Neural cell (in vitro differentiated cells): ENCODE results near the gene ALK. TPM values are rescaled to one million over a fixed set of nuclear protein-coding genes. Genes with fewer than 3 reads are reported as not detected.

Experiments
- H2AFZ ChIP-seq: fragments of 200-600, 300-800 bp; sonication (generic), shearing (Covaris generic); 2 replicates; pipeline ENCODE4 v1.6.0; 2014; ENCODE audit warnings: low read depth, mild to moderate bottlenecking, antibody characterized with exemption, low read length, moderate library complexity
- H3F3A ChIP-seq: fragments of 200-600 bp; shearing (Covaris generic); 2 replicates; pipeline ENCODE4 v1.6.1; 2016; ENCODE audit warnings: mild to moderate bottlenecking, moderate library complexity, mixed read lengths, antibody characterized with exemption, low read length; ENCODE audit not compliant: insufficient read depth, poor library complexity, severe bottlenecking
- H3K27ac ChIP-seq: fragments of 200-600, 300-800 bp; sonication (generic), shearing (Covaris generic); 2 replicates; pipeline ENCODE4 v1.5.1; 2014; ENCODE audit warnings: mild to moderate bottlenecking, low read length, moderate library complexity
- H3K27me3 ChIP-seq: fragments of 300-800, 200-600 bp; sonication (generic), shearing (Covaris generic); 2 replicates; pipeline ENCODE4 v1.6.0; 2014; ENCODE audit warnings: mild to moderate bottlenecking, low read depth, low read length, moderate library complexity; ENCODE audit not compliant: insufficient read depth
- H3K36me3 ChIP-seq: fragments of 300-800, 200-600 bp; sonication (generic), shearing (Covaris generic); 2 replicates; pipeline ENCODE4 v1.5.1; 2014; ENCODE audit warnings: mild to moderate bottlenecking, antibody characterized with exemption, low read length, moderate library complexity; ENCODE audit not compliant: insufficient read depth
- H3K4me2 ChIP-seq: fragments of 300-800, 200-600 bp; sonication (generic), shearing (Covaris generic); 2 replicates; pipeline ENCODE4 v1.6.0; 2014; ENCODE audit warnings: mild to moderate bottlenecking, low read length
- H3K4me3 ChIP-seq: fragments of 300-800, 200-600 bp; sonication (generic), shearing (Covaris generic); 2 replicates; pipeline ENCODE4 v1.5.1; 2014; ENCODE audit warnings: mild to moderate bottlenecking, low read length, moderate library complexity
- H3K79me2 ChIP-seq: fragments of 200-600 bp; shearing (Covaris generic); replicated peaks from 2 replicates; pipeline ENCODE4 v1.6.0; 2014; ENCODE audit warnings: mild to moderate bottlenecking, low read length, moderate library complexity; ENCODE audit not compliant: insufficient read depth
- H3K9ac ChIP-seq: fragments of 300-800, 200-600 bp; sonication (generic), shearing (Covaris generic); 2 replicates; pipeline ENCODE4 v1.6.1; 2016; ENCODE audit warnings: mild to moderate bottlenecking, low read length, mixed read lengths
- H3K9me2 ChIP-seq: fragments of 200-600 bp; shearing (Covaris generic); 2 replicates; pipeline ENCODE4 v1.6.1; 2016; ENCODE audit warnings: mild to moderate bottlenecking, low read length, mixed read lengths; ENCODE audit not compliant: insufficient read depth
- H3K9me3 ChIP-seq: fragments of 200-600, 300-800 bp; sonication (generic), shearing (Covaris generic); 2 replicates; pipeline ENCODE4 v1.6.1; 2016; ENCODE audit warnings: mild to moderate bottlenecking, mixed run types, low read length, moderate library complexity, mixed read lengths
- H4K20me1 ChIP-seq: fragments of 200-600 bp; shearing (Covaris generic); 2 replicates; pipeline ENCODE4 v1.6.1; 2016; ENCODE audit warnings: mild to moderate bottlenecking, mixed run types; ENCODE audit not compliant: insufficient read depth
- EP300 ChIP-seq: fragments of 450-650 bp; conservative IDR thresholded peaks from 2 replicates; pipeline ENCODE4 v1.6.1; 2014; ENCODE audit warnings: antibody characterized with exemption, mild to moderate bottlenecking, moderate library complexity; ENCODE audit not compliant: poor library complexity, severe bottlenecking
- EZH2 ChIP-seq: fragments of 200-600, 300-800 bp; shearing (Covaris generic), sonication (generic); IDR thresholded peaks from 2 replicates; pipeline ENCODE4 v1.6.1; 2014; ENCODE audit warnings: antibody characterized with exemption, low read length, borderline replicate concordance, mild to moderate bottlenecking; ENCODE audit not compliant: insufficient read depth, poor library complexity, severe bottlenecking
- MXI1 ChIP-seq: fragments of 450-650 bp; conservative IDR thresholded peaks from 2 replicates; pipeline ENCODE4 v1.6.1; 2014; ENCODE audit warnings: antibody characterized with exemption, mild to moderate bottlenecking; ENCODE audit not compliant: poor library complexity, severe bottlenecking
- POLR2AphosphoS5 ChIP-seq: IDR thresholded peaks from 2 replicates; pipeline ENCODE4 v1.6.1; 2012
- RAD21 ChIP-seq: fragments of 450-650 bp; conservative IDR thresholded peaks from 2 replicates; pipeline ENCODE4 v1.6.1; 2014; ENCODE audit warnings: antibody characterized with exemption, mild to moderate bottlenecking, moderate library complexity
- SMC3 ChIP-seq: fragments of 450-650 bp; conservative IDR thresholded peaks from 2 replicates; pipeline ENCODE4 v1.6.1; 2014; ENCODE audit warnings: antibody characterized with exemption, mild to moderate bottlenecking, moderate library complexity; ENCODE audit not compliant: poor library complexity
- TAF1 ChIP-seq: IDR thresholded peaks from 2 replicates; pipeline ENCODE4 v1.6.1; 2012; ENCODE audit warnings: low read depth
- polyA plus RNA-seq: library from polyadenylated mRNA; depleted of rRNA; stranded (reverse); fragments of >200 nt; gene quantifications from 2 replicates; pipeline ENCODE4 v1.2.3, GENCODE V29; 2014
- TF ChIP-seq, protein P1 (sequence below): IDR thresholded peaks from 2 replicates; pipeline ENCODE4 v1.6.1; 2012; ENCODE audit warnings: borderline replicate concordance
- TF ChIP-seq, protein P2 (sequence below): fragments of 450-650 bp; IDR thresholded peaks from 2 replicates; pipeline ENCODE4 v1.5.1; 2014; ENCODE audit warnings: antibody characterized with exemption, mild to moderate bottlenecking, moderate library complexity; ENCODE audit not compliant: poor library complexity, severe bottlenecking

The ALK gene
- polyA plus RNA-seq, 1 donor from 2014 or later: 7.1 TPM

DNA sequence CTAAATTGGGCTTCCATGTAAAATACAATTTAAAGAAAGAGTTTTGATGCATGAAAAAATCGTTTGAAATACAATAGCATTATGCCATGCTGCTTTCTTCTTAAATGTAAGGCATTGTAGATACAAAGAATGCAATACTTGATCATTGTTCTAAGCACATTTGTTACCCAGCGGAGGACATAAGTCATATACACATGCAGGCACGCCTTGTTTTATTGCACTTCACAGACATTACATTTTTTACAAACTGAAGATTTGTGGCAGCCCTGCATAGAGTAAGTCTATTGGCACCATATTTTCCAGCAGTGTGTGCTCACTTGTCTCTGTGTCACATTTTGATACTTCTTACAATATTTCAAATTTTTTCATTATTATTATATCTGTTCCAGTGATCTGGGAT is 461.2 kb downstream of the ALK start:
- no peaks in the 10 kb centered on the region for H4K20me1 ChIP-seq
- H3K79me2 ChIP-seq: no peaks in the 10 kb centered on the region
- no peaks in the 10 kb centered on the region for H3F3A ChIP-seq
- no peak overlapping the region for H3K27ac ChIP-seq
- no peaks in the 10 kb centered on the region for H3K27me3 ChIP-seq
- no peak overlapping the region for H3K4me2 ChIP-seq
- no peaks in the 10 kb centered on the region for H3K9me3 ChIP-seq
- no peak for TF ChIP-seq EP300
- no peak for TF ChIP-seq POLR2AphosphoS5
- no peak for TF ChIP-seq MXI1
- TF ChIP-seq SMC3: no peak
- TF ChIP-seq, protein P1, sequence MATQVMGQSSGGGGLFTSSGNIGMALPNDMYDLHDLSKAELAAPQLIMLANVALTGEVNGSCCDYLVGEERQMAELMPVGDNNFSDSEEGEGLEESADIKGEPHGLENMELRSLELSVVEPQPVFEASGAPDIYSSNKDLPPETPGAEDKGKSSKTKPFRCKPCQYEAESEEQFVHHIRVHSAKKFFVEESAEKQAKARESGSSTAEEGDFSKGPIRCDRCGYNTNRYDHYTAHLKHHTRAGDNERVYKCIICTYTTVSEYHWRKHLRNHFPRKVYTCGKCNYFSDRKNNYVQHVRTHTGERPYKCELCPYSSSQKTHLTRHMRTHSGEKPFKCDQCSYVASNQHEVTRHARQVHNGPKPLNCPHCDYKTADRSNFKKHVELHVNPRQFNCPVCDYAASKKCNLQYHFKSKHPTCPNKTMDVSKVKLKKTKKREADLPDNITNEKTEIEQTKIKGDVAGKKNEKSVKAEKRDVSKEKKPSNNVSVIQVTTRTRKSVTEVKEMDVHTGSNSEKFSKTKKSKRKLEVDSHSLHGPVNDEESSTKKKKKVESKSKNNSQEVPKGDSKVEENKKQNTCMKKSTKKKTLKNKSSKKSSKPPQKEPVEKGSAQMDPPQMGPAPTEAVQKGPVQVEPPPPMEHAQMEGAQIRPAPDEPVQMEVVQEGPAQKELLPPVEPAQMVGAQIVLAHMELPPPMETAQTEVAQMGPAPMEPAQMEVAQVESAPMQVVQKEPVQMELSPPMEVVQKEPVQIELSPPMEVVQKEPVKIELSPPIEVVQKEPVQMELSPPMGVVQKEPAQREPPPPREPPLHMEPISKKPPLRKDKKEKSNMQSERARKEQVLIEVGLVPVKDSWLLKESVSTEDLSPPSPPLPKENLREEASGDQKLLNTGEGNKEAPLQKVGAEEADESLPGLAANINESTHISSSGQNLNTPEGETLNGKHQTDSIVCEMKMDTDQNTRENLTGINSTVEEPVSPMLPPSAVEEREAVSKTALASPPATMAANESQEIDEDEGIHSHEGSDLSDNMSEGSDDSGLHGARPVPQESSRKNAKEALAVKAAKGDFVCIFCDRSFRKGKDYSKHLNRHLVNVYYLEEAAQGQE: no peak
- TF ChIP-seq TAF1: no peak
- TF ChIP-seq EZH2: no peak
- TF ChIP-seq, protein P2, sequence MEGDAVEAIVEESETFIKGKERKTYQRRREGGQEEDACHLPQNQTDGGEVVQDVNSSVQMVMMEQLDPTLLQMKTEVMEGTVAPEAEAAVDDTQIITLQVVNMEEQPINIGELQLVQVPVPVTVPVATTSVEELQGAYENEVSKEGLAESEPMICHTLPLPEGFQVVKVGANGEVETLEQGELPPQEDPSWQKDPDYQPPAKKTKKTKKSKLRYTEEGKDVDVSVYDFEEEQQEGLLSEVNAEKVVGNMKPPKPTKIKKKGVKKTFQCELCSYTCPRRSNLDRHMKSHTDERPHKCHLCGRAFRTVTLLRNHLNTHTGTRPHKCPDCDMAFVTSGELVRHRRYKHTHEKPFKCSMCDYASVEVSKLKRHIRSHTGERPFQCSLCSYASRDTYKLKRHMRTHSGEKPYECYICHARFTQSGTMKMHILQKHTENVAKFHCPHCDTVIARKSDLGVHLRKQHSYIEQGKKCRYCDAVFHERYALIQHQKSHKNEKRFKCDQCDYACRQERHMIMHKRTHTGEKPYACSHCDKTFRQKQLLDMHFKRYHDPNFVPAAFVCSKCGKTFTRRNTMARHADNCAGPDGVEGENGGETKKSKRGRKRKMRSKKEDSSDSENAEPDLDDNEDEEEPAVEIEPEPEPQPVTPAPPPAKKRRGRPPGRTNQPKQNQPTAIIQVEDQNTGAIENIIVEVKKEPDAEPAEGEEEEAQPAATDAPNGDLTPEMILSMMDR: no peak
- no peak for TF ChIP-seq RAD21
- H3K9ac ChIP-seq: no peak overlapping the region
- no peak overlapping the region for H3K4me3 ChIP-seq
- no peaks in the 10 kb centered on the region for H3K36me3 ChIP-seq
- no peaks in the 10 kb centered on the region for H3K9me2 ChIP-seq
- no peak overlapping the region for H2AFZ ChIP-seq

DNA sequence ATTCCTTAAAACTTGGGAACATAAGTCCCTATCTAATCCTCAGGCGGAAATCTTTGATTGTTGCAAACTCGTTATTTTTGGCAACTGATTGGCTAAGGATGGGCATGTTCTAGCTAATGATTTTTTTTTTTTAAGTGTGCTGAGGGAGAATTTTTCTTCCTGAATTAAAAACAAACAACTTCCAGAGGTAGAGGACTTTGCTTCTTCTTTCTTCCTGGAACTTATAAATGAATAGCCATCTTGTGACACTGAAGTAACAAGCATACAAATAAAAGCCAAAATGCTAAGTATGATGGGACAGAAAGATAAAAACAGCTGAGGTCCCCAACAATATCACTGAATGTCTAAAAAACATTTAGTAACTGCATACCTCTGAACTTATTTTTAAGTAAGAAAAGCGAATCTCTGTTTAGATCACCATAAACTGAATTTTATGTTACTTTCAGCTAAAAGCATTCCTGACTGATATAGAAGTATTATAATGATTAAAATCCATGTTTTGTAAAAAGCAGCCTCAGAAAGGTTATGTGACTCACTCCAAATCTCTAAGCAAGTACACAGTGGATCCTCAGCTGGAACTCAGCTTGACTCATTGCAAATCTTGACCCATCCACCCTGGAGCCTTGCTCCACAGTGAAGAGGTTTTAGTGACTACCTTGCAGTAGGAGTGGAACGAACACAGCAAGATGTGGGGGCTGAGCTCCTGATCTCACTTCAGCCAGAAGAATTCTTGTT is 461.8 kb downstream of the ALK start:
- no peak overlapping the region for H3K9ac ChIP-seq
- H3K4me3 ChIP-seq: no peak overlapping the region
- TF ChIP-seq RAD21: no peak
- TF ChIP-seq TAF1: no peak
- no peak for TF ChIP-seq EZH2
- no peak for TF ChIP-seq MXI1
- no peak for TF ChIP-seq POLR2AphosphoS5
- no peak for TF ChIP-seq EP300
- no peak for TF ChIP-seq SMC3
- TF ChIP-seq, protein P2: no peak
- TF ChIP-seq, protein P1: no peak
- H3K27ac ChIP-seq: no peak overlapping the region
- no peak overlapping the region for H3K4me2 ChIP-seq
- no peaks in the 10 kb centered on the region for H3F3A ChIP-seq
- no peaks in the 10 kb centered on the region for H3K9me2 ChIP-seq
- H3K27me3 ChIP-seq: no peaks in the 10 kb centered on the region
- H3K9me3 ChIP-seq: no peaks in the 10 kb centered on the region
- H3K36me3 ChIP-seq: no peaks in the 10 kb centered on the region
- no peaks in the 10 kb centered on the region for H3K79me2 ChIP-seq
- no peak overlapping the region for H2AFZ ChIP-seq
- no peaks in the 10 kb centered on the region for H4K20me1 ChIP-seq
